SU-DHL-6 (cell line): ENCODE data around the gene PIPOX.

ENCODE experiments used
- CTCF ChIP-seq: fragments of 200-600 bp; sonication (generic); IDR thresholded peaks from one replicate; pipeline ENCODE4 v1.5.1; 2017; ENCODE audit warnings: antibody characterized with exemption, mild to moderate bottlenecking, low read length, moderate library complexity; ENCODE audit not compliant: insufficient read depth, poor library complexity, severe bottlenecking
- EZH2phosphoT487 ChIP-seq: fragments of 200-600 bp; sonication (generic), shearing (Covaris generic); conservative IDR thresholded peaks from 2 replicates; pipeline ENCODE4 v1.6.1; 2018; ENCODE audit warnings: mild to moderate bottlenecking, antibody characterized with exemption, low read length, moderate library complexity, mixed read lengths

DNA sequence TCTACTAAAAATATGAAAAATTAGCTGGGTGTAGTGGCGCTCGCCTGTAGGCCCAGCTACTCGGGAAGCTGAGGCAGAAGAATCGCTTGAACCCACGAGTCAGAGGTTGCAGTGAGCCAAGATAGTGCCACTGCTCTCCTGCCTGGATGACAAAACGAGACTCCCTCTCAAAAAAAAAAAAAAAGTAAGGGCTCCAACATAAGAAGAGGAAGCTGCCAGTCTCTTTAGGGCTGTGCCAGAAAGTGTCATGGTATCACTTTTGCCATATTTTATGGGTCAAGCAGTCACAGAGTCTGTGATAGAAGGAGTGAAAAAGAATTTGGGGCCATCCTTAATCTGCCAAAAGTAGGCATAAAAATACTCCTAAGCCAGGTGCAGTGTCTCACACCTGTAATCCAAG, 1.4 kb upstream of the PIPOX start:
- TF ChIP-seq CTCF (no peak), EZH2phosphoT487 (no peak)
